Amygdala (tissue), 56 donors: ENCODE data around the gene ARSD.
"Not testable (repeated sequence)": the region's sequence is repeated elsewhere in the genome, so short reads cannot be mapped to it uniquely, and the experiment has no call there.

Source experiments
- DNase-seq, 56 donors: peaks; one replicate each; lab custom pipeline; 2025; lab: John Stamatoyannopoulos, UW

Gene ARSD

GRCh38 chrX:2897690-2898623, 31.2 kb downstream of the ARSD start:
- not testable (repeated sequence) for DNase-seq

GRCh38 chrX:2897311-2897689, 31.8 kb downstream of the ARSD start:
- DNase-seq, result no peak

- peak in 1 of 56 donors; percentile 2 for DNase-seq
Observed at GRCh38 chrX:2894885-2895292, 34.2 kb downstream of the ARSD start.

DNA sequence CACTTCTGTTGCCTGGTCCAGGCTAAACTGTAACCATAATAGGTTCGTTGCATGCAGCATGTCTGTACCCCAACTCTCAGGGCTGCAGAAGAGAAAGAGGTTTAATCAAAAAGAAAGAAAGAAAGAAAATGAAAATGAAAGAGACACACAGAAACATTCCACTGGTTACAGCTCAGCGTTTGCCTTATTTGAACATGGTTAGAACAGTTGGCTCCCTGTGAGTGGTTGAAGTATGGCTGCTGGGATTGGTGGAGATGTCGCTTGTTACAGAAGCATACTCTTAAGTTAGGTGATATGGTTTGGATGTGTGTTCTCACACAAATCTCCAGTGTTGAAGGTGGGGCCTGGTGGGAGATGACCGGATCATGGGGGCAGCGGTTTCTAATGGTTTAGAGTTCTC, 36.3 kb downstream of the ARSD start:
- no peak for DNase-seq

DNA sequence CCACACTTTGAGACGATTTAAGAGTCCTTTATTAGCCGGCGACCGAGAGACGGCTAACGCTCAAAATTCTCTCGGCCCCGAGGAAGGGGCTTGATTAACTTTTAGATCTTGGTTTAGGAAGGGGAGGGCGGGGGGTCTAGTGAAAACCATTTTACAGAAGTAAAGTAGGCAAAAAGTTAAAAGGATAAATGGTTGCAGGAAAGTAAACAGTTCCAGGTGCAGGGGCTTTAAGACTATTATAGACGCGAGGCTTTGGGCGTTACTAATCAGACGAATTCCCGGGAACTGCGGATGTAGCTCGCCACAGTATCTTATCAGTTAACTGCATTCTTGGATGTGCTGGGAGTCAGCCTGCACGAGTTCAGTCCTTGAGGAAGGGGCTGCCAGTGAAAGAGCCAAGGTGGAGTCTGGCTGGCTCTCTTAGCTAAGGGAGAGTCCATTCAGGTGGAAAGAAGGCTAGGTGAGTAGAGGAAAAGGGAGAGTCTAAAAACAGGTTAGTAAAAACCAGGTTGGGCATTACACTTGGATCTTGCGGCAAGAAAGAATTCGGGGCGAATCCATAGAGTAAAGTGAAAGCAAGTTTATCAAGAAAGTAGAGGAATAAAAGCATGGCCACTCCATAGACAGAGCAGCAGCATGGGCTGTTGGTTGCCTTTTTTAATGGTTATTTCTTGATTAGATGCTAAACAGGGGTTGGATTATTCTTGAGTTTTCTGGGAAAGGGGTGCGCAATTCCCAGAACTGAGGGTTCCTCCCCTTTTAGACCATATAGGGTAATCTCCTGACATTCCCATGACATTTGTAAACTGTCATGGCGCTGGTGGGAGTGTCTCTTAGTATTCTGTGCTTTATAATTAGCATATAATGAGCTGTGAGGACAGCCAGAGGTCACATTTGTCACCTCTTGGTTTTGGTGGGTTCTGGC, 38.3 kb downstream of the ARSD start:
- DNase-seq, result not testable (repeated sequence)

DNA sequence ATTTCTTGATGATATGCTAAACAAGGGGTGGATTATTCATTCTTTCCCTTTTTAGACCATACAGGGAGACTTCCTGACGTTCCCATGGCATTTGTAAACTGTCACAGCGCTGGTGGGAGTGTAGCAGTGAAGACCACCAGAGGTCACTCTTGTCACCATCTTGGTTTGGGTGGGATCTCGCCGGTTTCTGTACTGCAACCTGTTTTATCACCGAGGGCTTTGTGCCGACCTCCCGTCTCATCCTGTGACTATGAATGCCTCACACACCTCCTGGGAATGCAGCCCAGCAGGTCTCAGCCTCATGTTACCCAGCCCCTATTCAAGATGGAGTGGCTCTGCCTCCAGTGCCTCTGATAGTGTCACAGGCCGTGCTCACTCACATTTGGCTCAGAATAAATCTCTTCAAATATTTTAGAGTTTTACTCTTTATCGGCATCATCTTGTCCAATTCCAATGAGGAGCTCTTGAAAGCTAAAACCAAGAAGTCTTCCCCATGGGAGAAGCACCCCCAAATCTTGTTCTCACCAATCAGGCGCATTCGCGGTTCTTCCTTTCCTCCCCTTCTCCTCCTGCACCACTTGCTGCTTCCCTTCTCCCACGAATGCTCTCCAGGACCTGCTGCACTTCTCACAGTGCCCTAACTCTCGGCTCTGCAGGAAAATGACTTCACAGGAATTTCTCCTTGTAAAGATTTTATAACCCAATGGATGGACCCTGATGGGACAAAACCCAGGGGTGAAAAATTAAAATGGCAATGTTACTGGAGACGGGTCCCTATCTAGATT, 39.2 kb downstream of the ARSD start:
- peak in 2 of 56 donors; percentile 0 for DNase-seq

- DNase-seq, result no peak
Observed at GRCh38 chrX:2889045-2889605, 40.0 kb downstream of the ARSD start.

DNA sequence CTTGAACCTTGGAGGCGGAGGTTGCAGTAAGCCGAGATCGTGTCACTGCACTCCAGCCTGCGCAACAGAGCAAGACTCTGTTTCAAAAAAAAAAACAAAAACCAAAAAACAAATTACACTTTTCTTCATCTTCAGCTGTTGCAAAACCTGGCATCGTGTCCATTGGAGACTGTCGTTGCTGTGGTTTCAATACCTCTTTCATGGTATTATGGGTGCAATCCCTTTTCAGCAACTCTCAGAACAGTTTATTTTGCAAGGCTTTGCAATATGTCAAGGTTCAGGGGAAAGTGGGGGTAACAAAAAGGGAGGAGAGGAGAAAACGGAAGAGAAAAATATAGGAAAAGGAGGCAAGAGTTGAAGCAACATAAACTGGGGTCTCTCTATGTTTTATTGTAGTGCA, 40.8 kb downstream of the ARSD start:
- no peak for DNase-seq

- DNase-seq, result no peak
Observed at GRCh38 chrX:2883770-2884169, 45.4 kb downstream of the ARSD start.

GRCh38 chrX:2879670-2880069, 49.5 kb downstream of the ARSD start:
- DNase-seq, result no peak

DNA sequence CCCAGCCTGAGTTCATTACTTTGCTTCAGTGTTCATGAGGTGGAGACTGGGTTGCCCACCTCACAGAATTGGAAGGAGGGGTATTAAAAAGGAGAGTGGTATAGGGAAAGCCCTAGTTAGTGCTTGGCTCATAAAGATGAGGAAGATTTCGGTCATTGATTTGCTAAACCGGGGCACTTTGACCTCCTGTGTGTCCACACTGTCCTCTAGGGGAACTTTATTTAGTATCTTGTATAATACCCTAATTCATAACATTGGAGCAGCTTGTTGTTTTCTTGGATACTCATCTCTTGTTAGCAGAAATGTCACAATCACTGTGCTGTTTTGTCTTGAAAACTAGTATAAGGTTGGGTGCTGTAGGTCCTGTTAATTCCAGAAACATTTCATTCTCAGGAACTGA, 50.6 kb downstream of the ARSD start:
- DNase-seq, result no peak

- DNase-seq, result no peak
Observed at GRCh38 chrX:2875798-2876399, 53.2 kb downstream of the ARSD start.

GRCh38 chrX:2875136-2875481, 54.0 kb downstream of the ARSD start:
- DNase-seq, result no peak

DNA sequence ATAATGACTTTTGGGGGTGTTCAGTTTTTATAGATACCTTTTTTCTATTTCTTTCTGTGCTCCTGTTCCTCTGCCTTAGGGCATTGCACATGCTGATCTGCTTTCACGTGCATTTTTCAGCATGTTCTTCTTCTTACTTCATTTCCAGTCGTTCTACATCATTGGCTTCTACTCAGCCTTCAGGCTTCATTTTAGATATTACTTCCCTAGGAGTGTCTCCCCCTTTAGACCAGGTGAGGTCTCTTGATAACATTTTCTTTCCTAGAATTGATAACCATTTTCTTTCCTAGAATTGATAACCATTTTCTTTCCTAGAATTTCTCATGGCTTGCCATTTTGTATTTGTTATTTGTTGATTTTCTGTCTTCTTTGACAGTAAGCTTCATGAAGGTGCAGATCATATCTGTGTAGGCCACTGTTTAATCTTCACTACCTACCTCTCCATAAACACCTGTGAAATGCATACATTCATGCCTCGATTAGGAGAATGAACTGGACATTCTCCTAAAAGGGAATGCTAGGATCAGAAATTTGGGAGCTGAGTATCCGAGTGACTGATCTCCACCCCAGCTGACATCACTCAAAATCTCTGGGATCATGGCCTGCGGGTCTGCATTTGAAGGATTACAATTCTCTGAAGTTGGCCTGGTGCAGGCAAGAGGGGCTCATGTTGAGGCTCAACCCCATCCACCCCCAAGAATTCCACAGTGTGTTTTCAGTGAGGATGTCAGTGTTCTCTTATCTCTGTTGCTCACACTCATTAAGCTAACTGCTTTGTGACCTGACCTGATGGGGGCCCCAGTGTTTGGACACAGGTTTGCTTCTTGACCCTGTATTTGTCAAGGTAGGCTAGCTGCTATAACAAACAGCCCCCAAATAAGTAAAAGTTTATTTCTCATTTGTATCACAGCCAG, 54.7 kb downstream of the ARSD start:
- no peak for DNase-seq

GRCh38 chrX:2872671-2873277, 56.4 kb downstream of the ARSD start:
- DNase-seq, result no peak

- no peak for DNase-seq
Observed at GRCh38 chrX:2871831-2872230, 57.3 kb downstream of the ARSD start.

DNA sequence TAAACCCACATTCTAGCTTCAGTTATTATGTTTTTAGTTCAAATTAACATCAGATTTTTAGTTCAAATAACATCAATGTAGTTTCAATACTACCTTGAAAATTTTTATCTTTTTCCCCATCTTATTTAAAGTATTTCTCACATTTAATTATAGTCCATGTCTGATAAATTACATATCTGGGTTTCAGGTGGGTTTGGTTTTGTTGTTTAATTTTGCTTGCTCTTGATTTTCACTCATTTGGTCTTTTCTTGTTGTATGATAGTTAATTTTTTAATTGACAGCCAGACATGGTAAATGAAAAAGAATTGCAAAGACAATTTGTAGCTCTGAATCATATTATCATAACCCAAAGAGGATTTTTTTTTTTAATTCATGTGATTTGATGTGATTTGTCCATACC, 58.5 kb downstream of the ARSD start:
- no peak for DNase-seq

GRCh38 chrX:2867206-2867605, 61.9 kb downstream of the ARSD start:
- DNase-seq, result no peak
